Body of pancreas (tissue), 4 donors: Measurements from ENCODE around the gene OR1I1. TPM values are rescaled to one million over a fixed set of nuclear protein-coding genes. Genes with fewer than 3 reads are reported as not detected.

ENCODE experiments used
- ATAC-seq: fragments of 150-250 bp; one replicate; pipeline ENCODE4 v1.9.1; 2016
- DNase-seq, 4 donors: peaks; one replicate each; pipeline ENCODE4 v3.0.0-alpha.2; 2019
- H3K27ac ChIP-seq, 4 donors: fragments of 200-600 bp; sonication (generic); 1 replicate in 3 of 4; 2 replicates in 1 of 4; pipeline versions ENCODE4 v1.5.1 to v1.6.1; 2016 to 2019; ENCODE audit warnings: mild to moderate bottlenecking in 1 of 4, mixed read lengths in 1 of 4, moderate library complexity in 1 of 4
- H3K27me3 ChIP-seq, 2 donors: fragments of 200-600 bp; sonication (generic); one replicate each; pipeline ENCODE4 v1.6.0; 2016; ENCODE audit warnings: mild to moderate bottlenecking in 1 of 2
- H3K36me3 ChIP-seq, 2 donors: fragments of 200-600 bp; sonication (generic); replicated peaks in 1 of 2; 2 replicates each; pipeline ENCODE4 v1.5.1; 2016; ENCODE audit warnings: low read depth in 2 of 2; ENCODE audit not compliant: insufficient read depth in 1 of 2
- H3K4me1 ChIP-seq: fragments of 200-600 bp; sonication (generic); one replicate; pipeline ENCODE4 v1.6.0; 2016
- H3K4me3 ChIP-seq, 2 donors: fragments of 200-600 bp; sonication (generic); 1 replicate in 1 of 2; 2 replicates in 1 of 2; pipeline ENCODE4 v1.5.1; 2016 to 2019
- H3K9me3 ChIP-seq, 3 donors: fragments of 200-600 bp; sonication (generic); 1 replicate in 2 of 3; 2 replicates in 1 of 3; pipeline ENCODE4 v1.5.1; 2016
- POLR2A ChIP-seq, 3 donors: fragments of 450-650 bp; IDR thresholded peaks; one replicate each; pipeline ENCODE4 v1.6.1; 2016; ENCODE audit warnings: antibody characterized with exemption in 3 of 3, mild to moderate bottlenecking in 2 of 3
- WGBS, 2 donors: methylation state at CpG; one replicate each; pipeline ENCODE4 v1.1.5; 2017; 5-methylcytosine and 5-hydroxymethylcytosine counted together
- intact Hi-C: fragments of 100-400 bp; cut with DNase I; formaldehyde crosslinking; loops from one replicate; pipeline ENCODE4 v1.15.1; 2023
- total RNA-seq, 2 donors: library from RNA; depleted of rRNA; stranded (reverse); fragments of >200 nt; gene quantifications; one replicate each; pipeline ENCODE4 v1.1.0, GENCODE V29; 2016
- TF ChIP-seq, protein P1 (sequence below), 7 experiments: fragments of 450-650 bp in 4 of 7; fragments of 200-600 bp in 3 of 7; sonication (generic) in 3 of 7; IDR thresholded peaks; one replicate each; pipeline ENCODE4 v1.5.1; 2016 to 2019; ENCODE audit warnings: antibody characterized with exemption in 7 of 7

OR1I1 gene
- total RNA-seq, 2 donors from 2014 or later, result not detected

DNA sequence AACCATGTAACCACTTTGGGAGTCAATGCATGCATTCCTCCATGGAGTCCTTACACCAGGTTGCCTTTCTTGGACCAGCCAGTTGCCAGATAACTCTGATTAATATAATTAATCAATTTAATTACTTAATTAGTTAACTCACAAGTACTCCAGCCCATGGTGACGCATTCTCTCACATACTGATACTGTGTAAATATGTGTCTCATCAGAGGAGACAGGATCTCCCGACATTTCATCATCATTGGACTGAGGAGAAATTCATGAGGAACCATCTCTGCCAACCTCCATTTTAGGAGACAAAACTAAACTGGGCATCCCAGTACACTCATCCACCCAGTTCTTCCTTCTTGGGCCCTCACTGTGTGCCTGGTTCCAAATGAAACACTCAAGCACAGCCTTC is 39.2 kb upstream of the OR1I1 start:
- no peak for TF ChIP-seq POLR2A (IDR thresholded peaks at IDR 0.05)
- TF ChIP-seq, protein P1, sequence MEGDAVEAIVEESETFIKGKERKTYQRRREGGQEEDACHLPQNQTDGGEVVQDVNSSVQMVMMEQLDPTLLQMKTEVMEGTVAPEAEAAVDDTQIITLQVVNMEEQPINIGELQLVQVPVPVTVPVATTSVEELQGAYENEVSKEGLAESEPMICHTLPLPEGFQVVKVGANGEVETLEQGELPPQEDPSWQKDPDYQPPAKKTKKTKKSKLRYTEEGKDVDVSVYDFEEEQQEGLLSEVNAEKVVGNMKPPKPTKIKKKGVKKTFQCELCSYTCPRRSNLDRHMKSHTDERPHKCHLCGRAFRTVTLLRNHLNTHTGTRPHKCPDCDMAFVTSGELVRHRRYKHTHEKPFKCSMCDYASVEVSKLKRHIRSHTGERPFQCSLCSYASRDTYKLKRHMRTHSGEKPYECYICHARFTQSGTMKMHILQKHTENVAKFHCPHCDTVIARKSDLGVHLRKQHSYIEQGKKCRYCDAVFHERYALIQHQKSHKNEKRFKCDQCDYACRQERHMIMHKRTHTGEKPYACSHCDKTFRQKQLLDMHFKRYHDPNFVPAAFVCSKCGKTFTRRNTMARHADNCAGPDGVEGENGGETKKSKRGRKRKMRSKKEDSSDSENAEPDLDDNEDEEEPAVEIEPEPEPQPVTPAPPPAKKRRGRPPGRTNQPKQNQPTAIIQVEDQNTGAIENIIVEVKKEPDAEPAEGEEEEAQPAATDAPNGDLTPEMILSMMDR (IDR thresholded peaks at IDR 0.05), result no peak
- Histone ChIP-seq H3K9me3 (no peaks in the 10 kb centered on the region), H3K27ac (no peak overlapping the region), H3K4me3 (no peak overlapping the region), H3K4me1 (no peaks in the 10 kb centered on the region), H3K36me3 (no peaks in the 10 kb centered on the region), H3K27me3 (no peaks in the 10 kb centered on the region)
- ATAC-seq (no peak), DNase-seq (no peak)
- WGBS, 2 donors, result 45 to 69% methylated on average over 2 of the region's 2 CpGs
- intact Hi-C loops, result no loop called here

DNA sequence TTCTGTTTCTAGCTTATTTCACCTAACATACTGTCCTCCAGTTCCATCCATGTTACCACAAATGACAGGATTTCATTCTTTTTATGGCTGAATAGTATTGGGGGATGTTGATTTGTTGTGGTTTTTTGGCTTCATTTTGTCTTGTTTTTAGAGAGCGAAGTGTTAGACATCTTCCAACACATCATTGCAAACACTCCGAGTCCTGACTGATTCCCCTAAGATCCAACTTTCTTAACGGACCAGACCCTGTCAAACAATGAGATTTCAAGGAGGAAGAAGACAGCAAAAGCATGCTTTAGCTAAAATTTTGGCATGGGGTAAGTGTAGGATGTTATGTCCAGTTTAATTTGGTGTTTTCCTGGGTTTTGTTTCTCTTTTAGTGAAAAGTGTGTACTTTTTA is 36.5 kb upstream of the OR1I1 start:
- no peak for ATAC-seq
- 65 to 76% methylated on average over 2 to 3 of the region's 3 CpGs for WGBS, 2 donors
- no peaks in the 10 kb centered on the region for H3K9me3 ChIP-seq
- no peak overlapping the region for H3K27ac ChIP-seq
- TF ChIP-seq, protein P1 (IDR thresholded peaks at IDR 0.05), result no peak
- no peak for TF ChIP-seq POLR2A (IDR thresholded peaks at IDR 0.05)
- no peak for DNase-seq
- no peaks in the 10 kb centered on the region for H3K4me1 ChIP-seq
- H3K36me3 ChIP-seq, result no peaks in the 10 kb centered on the region
- H3K27me3 ChIP-seq, result no peaks in the 10 kb centered on the region
- intact Hi-C loops, result no loop called here
- H3K4me3 ChIP-seq, result no peak overlapping the region

DNA sequence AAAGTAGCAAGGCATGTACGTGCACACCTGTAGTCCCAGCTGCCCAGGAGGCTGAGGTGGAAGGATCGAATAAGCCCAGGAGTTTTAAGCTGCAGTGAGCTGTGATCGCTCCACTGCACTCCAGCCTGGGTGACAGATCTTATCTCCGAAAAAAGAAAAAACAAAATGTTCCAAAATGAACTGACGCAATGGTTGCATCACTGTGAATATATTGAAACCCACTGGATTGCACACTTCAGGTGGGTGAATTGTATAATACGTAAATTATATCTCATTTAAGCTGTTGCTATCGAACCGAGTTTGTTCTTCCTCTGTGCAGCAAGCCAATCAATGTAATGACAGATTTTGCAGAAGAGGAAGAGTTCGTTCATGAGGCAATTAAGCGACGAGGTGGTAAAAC is 34.3 kb upstream of the OR1I1 start:
- Histone ChIP-seq H3K9me3 (no peaks in the 10 kb centered on the region), H3K4me3 (no peak overlapping the region), H3K27ac (no peak overlapping the region), H3K4me1 (no peaks in the 10 kb centered on the region), H3K27me3 (no peaks in the 10 kb centered on the region), H3K36me3 (no peaks in the 10 kb centered on the region)
- DNase-seq (no peak), ATAC-seq (no peak)
- intact Hi-C loops, result no loop called here
- WGBS, 2 donors, result 45 to 73% methylated on average over 11 of the region's 11 CpGs
- TF ChIP-seq POLR2A (IDR thresholded peaks at IDR 0.05), result no peak
- TF ChIP-seq, protein P1 (IDR thresholded peaks at IDR 0.05), result no peak

DNA sequence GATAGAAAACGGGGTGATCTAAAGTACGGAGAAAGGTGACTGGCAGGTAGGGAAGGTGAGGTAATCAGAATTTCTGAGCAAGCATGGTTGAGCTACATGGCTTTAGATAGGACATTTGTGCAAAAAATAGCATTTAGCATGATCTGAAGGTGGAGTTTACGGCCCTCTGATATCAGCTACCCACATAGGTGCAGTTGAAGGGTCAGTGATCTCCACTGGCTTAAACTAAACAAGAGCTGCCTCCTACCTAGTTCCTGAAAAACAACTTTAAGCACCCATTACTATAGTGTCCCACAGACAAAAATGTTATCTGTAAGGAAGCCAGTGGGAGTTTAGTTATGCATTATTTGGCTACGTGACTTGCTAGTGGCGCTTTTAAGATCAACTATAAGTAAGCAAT is 33.9 kb upstream of the OR1I1 start:
- no peak overlapping the region for H3K4me3 ChIP-seq
- DNase-seq (peak in 1 of 4 donors; percentile 27), ATAC-seq (no peak)
- TF ChIP-seq POLR2A (IDR thresholded peaks at IDR 0.05), result no peak
- TF ChIP-seq, protein P1 (IDR thresholded peaks at IDR 0.05), result no peak
- no peaks in the 10 kb centered on the region for H3K27me3 ChIP-seq
- intact Hi-C loops, result no loop called here
- no peaks in the 10 kb centered on the region for H3K4me1 ChIP-seq
- WGBS, 2 donors, result 39 to 74% methylated on average over 5 of the region's 5 CpGs
- H3K9me3 ChIP-seq, result no peaks in the 10 kb centered on the region
- no peak overlapping the region for H3K27ac ChIP-seq
- H3K36me3 ChIP-seq, result no peaks in the 10 kb centered on the region

DNA sequence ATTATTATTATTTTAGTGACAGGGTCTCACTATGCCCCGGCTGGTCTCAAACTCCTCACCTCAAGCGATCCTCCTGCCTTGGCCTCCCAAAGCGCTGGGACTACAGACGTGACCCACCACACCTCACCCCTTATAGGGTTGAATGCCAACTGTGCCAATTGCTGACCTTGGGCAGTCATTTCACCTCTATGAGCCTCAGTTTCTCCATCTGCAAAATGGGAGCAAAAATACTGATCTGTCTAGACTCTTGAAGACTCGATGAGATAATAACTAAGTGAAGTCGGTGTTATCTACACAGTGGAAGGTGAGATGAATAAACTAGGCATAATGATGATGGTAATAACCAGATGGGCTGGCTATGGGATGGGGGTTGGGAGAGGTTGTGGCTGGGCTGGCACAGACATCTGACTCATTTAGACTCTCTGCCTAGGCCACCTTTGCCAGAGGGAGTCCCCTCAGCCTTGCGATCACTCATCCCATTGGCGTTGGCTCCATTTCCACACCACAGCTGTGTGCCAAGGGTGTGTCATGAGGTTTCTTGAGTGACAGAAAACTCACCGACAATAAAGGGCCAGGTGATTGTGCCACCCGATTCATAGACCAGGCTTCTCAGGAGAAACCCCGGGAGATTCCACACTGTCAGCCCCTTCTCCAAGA is 33.0 kb upstream of the OR1I1 start, which contains the start of gene CASP14:
Gene CASP14 (plus strand): TSS at position 596 of the 657 bp plus-strand sequence. CDS start 2,772 bp downstream, outside the sequence.
- no peak for ATAC-seq
- Histone ChIP-seq H3K27ac (no peak within 1 kb of the TSS), H3K36me3 (no peaks in the 10 kb centered on the region), H3K9me3 (no peaks in the 10 kb centered on the region), H3K4me3 (no peak within 1 kb of the TSS), H3K27me3 (no peaks in the 10 kb centered on the region), H3K4me1 (no peaks in the 10 kb centered on the region)
- 71 to 80% methylated on average over 9 to 11 of the region's 11 CpGs for WGBS, 2 donors
- intact Hi-C loops, result no loop called here
- TF ChIP-seq POLR2A (IDR thresholded peaks at IDR 0.05), result no peak
- TF ChIP-seq, protein P1 (IDR thresholded peaks at IDR 0.05), result no peak
- DNase-seq, result no peak
